GM21717 (cell line): ENCODE results near the gene MCM3AP.

Experiments used
- ATAC-seq: cut with Tn5 transposase; IDR thresholded peaks from one replicate; pipeline ENCODE4 v1.9.1; 2021; ENCODE audit warnings: mild to moderate bottlenecking, moderate library complexity; ENCODE audit not compliant: unreplicated experiment

MCM3AP gene

DNA sequence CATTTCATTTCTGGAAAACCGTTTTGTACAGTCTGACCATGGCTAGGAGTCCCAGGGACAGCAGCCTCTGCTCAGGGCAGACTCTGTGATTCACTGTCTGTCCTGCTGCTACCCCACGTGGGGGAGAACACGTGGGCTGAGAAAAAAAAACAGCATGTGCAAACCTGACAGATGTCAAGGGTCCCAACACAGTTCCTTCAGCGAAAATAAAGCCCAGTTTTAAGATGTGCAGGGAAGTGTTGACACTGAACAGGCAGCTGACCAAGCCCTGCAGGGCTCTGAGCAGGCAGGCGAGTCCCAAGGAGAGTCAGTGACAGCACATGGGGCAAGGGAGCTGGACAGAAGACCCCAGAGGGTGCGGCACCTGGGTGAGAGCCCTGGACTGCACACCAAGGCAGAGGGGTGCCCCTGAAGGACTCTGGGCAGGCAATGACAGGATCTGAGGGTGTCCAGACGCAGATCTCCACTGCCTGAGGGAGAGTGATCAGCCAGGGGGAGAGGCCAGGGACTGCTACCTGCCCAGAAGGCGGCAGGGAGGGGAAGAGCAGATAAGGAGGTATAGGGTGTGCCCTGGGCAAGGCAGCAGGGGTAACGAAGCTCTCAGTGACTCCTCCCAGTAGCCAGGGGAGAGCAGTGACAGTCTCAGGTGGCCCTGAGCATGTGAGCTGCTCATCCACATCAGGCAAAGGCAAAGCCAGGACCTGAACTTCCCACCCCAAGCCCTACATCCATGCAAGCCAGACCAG lies 96.0 kb downstream of the MCM3AP start:
- no peak for ATAC-seq

DNA sequence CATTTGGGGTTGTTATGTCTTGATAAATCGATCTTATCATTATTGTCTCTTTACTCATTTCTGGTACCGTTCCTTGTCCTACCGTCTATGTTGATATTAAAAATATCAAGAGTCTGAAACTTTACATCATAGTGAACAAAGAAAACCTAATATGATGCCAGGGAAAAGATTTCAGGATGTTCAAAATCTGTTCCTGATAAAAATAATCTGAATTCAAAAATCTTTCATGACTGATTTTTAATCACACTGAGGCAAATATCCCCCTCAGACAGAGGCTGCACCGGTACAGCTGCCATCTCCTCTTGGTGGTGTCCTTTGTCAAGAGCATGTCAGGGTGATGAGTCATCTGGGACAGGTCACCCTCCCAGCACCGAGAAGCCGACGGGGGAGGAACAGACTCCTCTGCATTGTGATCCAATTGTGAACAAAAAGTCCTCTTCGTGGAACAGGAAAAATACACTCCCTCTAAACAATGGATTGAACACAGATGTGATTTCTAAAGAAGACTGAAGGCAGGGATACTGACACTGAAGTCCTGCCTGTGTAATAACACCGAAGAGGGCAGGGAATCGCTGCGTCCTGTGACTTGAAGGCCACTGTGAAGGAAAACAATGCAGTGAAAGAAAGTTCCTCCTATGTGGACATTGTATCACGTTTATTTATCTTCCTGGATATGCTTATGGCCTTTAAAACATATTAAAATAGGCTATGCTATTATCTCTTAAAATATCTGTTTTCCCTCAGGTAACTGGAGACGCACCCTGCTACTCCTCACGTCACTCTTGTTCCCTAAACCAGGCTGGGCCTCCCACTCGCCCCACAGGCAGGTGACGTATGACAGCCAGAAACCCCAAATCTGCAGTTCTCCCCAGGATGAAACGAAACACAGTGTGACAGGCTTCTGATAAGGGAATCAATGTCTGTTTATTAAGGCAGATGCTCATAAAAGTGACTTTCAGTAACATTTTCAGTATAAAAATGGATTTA lies 96.9 kb downstream of the MCM3AP start:
- no peak for ATAC-seq

DNA sequence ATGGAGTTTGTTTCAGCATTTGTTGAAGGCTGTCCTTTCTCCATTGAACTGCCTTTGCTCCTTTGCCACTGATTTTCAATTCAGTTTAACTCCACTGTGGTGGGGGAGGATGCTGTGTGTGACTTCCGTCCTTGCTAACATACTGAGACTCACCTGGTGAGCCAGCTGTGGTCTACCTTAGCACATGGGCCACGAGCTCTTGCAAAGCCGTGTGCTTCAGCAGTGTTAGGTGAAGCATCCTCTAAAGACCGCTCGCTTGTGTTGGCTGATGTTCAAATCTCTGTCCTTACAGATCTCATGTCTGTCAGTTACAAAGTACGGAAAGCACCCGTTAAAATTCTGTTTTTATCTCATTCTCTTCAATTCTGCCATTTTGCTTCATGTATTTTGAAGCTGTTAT lies 97.6 kb downstream of the MCM3AP start:
- no peak for ATAC-seq

DNA sequence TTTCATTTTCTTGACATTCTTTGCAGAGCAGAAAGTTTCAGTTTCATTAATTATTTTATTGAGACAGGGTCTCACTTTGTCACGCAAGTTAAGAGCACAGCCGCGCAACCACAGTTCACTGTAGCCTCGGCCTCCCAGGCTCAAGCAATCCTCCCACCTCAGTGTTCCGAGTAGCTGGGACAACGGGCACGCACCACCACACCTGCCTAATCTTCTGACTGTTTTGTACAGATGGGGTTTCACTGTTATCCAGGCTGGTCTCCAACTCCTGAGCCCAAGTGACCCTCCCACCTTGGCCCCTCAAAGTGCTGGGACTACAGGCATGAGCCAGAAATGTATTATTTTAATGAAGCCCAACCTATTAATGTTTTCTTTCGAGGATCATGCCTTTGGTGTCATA lies 98.2 kb downstream of the MCM3AP start:
- no peak for ATAC-seq

DNA sequence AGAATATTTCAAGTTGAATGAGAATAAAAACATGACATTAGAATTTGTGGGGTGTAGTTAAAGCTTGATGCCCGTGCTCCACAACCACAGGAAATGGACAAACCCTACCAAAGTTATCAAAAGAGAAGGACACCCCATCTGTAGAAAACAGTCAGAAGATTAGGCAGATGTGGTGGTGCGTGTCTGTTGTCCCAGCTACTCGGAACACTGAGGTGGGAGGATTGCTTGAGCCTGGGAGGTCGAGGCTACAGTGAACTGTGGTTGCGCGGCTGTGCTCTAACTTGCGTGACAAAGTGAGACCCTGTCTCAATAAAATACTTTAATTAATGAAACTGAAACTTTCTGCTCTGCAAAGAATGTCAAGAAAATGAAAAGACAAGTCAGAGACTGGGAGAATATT lies 99.7 kb downstream of the MCM3AP start:
- ATAC-seq = no peak
